GM18519 (cell line): ENCODE measurements around the gene VARS1.
"Not testable (repeated sequence)": the region's sequence is repeated elsewhere in the genome, so short reads cannot be mapped to it uniquely, and the experiment has no call there.

Source experiments
- ATAC-seq: cut with Tn5 transposase; IDR thresholded peaks from one replicate; pipeline ENCODE4 v1.9.1; 2021; ENCODE audit warnings: mild to moderate bottlenecking, moderate library complexity; ENCODE audit not compliant: unreplicated experiment, low FRiP score

Gene VARS1

DNA sequence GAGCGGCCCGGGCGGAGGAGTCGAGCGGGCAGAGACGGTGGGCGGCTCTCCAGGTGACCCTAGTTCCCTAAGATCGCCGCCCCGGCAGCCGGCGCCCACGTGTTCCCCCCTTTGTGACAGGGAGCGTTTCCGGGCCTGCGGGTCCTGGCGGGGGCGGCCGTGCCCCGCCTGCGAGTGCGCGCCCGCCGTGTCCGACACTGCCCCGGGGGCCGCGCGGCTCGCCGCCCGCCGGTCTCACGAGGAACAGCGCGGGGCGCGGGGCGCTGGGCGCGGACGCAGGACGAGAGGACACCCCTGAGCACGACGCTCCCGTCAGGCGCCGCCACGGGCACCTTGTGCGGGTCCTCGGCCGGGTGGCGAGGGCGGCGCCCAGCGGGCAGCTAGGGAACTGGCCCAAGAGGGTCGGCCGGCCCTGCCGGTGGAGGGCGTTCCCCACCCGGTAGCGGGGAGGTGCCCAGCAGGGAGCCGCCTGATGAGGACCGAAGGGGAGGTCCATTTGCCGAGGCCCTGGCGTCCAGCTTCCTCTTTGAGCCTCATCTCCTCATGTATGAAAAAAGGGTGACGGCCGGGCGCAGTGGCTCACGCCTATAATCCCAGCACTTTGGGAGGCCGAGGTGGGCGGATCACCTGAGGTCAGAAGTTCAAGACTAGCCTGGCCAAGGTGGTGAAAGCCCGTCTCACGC, at the start of gene VARS1:
TSS of gene VARS1 (minus strand) at position 137 of the 683 bp plus-strand sequence. CDS start 535 bp downstream, outside the sequence.
- ATAC-seq = peak; percentile 61

DNA sequence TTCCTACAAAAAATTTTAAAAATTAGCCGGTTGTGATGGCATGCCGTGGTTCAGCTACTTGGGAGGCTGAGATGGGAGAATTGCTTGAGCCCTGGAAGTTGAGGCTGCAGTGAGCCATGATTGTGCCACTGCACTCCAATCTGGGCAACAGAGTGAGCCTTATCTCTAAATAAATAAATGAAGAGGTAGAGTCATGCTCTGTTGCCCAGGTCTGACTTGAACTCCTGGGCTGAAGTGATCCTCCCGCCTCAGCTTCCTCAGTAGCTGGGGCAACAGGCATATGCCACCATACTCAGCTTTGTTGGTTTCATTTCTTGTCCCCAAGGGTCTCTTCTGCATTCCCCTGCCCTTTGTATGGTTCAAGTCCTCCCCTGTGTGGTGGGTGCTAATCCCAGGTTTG, 49.0 kb upstream of the VARS1 start:
- ATAC-seq = no peak

DNA sequence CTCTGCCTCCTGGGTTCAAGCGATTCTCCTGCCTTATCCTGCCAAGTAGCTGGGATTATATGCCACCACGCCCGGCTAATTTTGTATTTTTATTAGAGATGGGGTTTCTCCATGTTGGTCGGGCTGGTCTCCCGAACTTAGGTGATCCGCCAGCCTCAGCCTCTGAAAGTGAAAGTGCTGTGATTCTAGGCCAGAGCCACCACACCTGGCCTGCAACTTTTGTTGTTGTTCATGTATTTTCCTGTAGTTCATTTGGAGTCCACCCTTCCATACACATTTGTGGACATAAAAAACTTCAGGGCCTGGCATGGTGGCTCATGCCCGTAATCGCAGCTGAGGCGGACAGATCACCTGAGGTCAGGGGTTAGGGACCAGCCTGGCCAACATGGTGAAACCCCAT, 46.5 kb upstream of the VARS1 start:
- no peak for ATAC-seq

DNA sequence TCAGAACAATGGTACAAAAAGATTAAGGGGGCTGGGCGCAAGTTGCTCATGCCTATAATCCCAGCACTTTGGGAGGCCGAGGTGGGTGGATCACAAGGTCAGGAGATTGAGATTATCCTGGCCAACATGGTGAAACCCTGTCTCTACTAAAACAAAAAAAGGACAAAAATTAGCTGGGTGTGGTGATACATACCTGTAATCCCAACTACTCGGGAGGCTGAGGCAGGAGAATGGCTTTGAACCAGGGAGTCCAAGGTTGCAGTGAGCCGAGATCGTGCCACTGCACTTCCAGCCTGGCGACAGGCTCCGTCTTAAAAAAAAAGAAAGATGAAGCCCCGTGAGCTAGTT, 44.2 kb upstream of the VARS1 start:
- ATAC-seq = not testable (repeated sequence)

DNA sequence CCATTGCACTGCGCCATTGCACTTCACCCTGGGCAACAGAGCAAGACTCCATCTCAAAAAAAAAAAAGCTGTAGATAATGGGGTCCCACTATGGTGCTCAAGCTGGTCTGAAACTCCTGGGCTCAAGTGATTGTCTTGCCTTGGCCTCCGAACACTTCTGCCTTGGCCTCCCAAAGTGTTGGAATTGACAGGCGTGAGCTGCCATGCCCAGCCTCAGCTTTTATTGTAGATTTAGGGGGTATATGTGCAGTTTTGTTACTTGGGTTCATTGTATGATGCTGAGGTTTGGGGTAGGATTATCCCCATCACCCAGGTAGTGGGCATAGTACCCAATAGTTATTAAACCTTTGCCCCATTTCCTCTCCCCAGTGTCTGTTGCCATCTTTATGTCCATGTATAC, 43.4 kb upstream of the VARS1 start:
- ATAC-seq = no peak

DNA sequence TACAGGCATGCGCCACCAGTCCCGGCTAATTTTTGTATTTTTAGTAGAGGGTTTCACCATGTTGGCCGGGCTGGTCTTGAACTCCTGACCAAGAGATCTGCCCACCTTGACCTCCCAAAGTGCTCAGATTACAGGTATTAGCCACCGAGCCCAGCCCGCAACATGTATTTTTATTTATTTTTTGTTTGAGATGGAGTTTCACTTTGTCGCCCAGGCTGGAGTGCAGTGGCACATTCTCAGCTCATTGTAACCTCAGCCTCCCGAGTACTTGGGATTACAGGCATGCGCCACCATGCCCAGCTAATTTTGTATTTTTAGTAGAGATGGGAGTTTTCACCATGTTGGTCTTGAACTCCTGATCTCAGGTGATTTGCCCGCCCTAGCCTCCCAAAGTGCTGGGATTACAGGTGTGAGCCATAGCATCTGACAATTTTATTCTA, 42.6 kb upstream of the VARS1 start:
- not testable (repeated sequence) for ATAC-seq

DNA sequence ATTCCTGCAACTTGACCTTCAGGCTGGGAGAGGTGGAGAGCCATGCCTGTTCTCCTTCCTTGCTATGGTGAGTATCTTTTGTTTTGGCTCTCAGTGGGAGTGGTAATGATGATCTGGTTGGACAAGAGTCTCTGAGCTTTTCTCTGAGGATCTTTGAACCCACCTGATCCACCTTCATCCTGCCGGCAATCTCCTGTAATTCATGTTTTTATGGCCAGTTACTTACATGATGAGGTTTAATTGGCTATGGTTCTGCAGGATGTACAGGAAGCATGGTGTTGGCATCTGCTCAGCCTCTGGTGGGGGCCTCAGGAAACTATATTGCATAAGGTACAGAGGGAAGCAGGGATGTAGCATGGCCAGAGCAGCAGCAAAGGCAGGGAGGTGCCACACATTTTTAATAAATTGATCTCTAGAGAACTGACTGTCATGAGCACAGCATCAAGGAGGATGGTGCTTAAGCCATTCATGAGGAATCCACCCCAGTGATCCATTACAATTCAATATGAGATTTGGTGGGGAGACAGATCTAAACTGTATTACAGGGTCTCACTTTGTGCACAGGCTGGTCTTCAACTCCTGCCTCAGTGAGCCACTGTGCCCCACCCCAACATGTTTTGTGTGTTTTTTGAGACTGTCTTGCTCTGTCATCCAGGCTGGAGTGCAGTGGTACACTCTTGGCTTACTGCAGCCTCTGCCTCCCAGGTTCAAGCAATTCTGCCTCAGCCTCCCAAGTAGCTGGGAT, 42.0 kb upstream of the VARS1 start:
- no peak for ATAC-seq

DNA sequence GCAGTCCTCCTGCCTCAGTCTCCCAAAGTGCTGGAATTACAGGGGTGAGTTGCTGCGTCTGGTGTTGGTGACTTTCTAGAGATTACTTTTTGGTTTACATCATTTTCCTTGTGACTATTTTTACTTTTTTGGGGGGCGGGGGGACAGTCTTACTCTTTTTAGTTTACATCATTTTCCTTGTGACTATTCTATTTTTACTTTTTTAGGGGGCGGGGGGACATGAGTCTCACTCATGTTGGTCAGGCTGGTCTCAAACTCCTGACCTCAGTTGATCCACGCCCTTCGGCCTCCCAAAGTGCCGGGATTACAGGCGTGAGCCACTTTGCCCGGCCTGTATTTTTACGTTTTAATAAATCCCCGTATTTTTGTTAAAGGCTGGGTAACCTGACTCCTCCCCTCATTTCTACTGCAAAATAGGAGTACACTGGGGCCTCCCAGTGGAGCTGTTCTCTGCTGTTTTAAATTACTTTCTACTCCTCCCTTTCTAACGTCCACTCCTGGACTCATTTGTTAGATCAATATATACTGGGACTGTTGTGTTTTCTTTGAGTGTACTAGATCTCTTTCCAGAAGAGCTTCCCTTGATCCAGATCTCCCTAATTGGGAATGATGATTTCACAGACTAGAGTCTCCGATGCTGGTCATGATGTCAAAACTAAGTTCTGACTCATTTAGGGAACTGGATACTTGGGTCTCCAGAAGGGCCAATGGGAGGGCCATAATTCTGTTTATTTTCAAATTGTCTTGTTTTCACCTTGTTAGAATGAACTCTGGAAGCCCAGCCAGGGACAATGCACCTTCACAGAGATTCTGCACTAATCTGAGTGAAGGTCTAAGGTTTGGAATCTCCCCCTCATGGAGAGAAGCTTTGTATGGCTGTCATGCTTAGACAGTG, 41.2 kb upstream of the VARS1 start:
- ATAC-seq = no peak

DNA sequence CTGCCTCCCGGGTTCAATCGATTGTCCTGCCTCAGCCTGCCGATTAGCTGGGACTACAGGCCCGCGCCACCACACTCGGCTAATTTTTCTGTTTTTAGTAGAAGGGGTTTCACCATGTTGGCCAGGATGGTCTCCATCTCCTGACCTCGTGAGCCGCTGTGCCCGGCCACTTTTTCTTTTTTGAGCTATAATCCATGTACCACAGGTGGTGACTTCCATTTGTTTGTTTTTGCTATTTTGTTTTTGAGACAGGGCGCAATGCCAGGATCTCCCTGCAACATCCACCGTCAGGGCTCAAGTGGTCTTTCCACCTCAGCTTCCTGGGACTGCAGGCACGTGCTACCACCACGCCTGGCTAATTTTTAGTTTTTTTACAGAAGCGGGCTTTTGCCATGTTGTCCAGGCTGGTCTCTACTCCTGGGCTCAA, 40.5 kb upstream of the VARS1 start:
- ATAC-seq = no peak

DNA sequence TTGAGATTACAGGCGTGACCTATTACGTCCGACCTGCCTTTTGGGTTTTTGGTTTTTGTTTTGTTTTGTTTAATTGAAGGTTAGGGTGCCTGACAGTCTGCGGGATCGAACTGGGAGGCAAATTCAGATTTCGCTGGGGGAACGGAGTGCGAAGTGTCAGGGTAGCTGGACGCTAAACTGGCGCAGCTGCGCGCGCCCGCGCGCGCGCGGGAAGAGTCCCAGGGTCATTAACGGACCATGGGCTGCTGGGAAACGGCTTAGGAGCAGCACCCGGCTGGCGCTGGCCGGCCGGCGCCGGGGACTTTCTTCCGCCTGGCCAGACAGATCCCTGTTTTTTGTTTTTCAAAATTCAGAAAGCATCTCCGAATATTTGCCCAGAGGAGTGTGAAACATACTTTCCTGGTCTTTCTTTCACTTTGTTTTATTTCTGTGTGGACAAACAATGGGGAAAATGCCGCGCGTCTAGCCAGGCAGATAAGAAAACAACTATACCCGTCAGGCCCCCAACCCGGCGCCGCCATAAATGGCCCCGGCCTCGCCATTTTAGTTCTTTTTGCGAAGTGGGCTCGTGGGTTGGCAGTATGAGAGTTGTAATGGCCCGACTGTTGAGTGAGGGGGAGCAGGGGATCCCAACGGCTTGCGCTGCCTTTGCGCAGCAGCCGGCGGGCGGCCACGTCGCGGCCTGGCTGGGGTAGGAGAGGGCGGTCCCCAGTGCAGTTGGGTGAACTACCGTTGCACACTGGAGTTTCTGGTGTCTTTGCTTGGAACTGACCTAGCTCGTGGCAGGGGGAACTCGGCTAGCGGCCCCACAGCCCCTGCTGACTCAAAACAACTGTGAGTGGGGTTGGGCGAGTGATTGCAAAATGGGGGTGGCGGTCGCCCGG, 39.1 kb upstream of the VARS1 start:
- no peak for ATAC-seq

DNA sequence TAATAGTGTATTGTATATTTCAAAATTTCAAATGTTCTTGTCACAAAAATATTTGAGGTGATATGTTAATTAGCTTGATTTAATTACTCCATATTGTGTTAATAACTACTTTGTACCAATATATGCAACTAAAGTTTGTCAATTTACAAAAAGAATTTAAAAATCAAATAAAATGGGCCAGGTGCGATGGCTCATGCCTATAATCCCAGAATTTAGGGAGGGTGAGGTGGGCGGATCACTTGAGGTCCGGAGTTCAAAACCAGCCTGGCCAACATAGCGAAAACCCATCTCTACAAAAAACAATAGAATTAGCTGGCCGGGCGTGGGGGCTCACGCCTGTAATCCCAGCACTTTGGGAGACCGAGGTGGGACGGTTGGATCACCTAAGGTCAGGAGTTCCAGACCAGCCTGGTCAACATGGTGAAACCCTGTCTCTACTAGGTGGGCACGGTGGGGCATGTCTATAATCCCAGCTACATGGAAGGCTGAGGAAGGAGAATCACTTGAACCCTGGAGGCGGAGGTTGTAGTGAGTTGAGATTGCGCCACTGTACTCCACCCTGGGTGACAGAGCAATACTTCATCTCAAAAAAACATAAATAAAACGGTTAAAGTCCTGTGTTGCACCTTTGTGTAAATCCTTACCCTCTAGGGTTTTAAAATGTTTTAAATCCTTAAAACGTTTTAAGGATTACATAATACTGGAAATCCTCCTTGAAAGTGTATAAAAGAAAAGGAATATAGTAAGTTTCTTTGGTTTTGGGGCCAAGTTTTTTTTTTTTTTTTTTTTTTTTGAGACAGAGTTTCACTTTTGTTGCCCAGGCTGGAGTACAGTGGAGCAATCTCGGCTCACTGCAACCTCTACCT, 36.0 kb upstream of the VARS1 start:
- no peak for ATAC-seq

DNA sequence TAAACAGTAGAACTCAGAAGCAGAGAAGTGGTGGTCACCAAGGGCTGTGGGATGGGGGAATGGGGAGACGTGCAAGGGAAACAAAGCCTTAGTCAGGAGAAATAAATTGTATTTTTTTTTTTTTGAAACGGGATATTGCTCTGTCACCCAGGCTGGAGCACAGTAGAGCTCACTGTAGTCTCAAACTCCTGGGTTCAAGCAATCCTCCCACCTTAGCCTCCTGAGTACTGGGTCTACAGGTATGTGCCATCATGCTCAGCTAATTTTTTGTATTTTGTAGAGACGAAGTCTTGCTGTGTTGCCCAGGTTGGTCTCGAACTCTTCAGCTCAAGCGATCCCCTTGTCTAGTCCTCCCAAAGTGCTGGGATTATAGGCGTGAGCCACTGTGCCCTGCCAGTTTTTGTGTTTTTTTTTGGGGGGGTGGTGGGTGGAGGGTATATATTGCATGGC, 35.4 kb upstream of the VARS1 start:
- no peak for ATAC-seq

DNA sequence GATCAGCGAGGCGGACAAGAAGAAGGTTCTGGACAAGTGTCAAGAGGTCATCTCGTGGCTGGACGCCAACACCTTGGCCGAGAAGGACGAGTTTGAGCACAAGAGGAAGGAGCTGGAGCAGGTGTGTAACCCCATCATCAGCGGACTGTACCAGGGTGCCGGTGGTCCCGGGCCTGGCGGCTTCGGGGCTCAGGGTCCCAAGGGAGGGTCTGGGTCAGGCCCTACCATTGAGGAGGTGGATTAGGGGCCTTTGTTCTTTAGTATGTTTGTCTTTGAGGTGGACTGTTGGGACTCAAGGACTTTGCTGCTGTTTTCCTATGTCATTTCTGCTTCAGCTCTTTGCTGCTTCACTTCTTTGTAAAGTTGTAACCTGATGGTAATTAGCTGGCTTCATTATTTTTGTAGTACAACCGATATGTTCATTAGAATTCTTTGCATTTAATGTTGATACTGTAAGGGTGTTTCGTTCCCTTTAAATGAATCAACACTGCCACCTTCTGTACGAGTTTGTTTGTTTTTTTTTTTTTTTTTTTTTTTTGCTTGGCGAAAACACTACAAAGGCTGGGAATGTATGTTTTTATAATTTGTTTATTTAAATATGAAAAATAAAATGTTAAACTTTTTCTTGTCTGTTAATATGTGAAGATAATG, 34.2 kb upstream of the VARS1 start:
- ATAC-seq = no peak

DNA sequence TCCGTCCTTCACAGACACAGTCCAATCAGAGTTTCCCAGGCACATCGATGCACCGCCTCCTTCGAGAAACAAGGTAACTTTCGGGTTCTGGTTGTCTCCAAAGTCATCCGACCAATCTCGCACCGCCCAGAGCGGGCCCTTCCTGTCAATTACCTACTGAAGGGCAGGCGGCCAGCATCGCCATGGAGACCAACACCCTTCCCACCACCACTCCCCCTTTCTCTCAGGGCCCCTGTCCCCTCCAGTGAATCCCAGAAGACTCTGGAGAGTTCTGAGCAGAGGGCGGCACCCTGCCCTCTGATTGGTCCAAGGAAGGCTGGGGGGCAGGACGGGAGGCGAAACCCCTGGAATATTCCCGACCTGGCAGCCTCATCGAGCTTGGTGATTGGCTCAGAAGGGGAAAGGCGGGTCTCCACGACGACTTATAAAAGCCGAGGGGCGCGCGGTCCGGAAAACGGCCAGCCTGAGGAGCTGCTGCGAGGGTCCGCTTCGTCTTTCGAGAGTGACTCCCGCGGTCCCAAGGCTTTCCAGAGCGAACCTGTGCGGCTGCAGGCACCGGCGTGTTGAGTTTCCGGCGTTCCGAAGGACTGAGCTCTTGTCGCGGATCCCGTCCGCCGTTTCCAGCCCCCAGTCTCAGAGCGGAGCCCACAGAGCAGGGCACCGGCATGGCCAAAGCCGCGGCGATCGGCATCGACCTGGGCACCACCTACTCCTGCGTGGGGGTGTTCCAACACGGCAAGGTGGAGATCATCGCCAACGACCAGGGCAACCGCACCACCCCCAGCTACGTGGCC, 31.9 kb upstream of the VARS1 start, which contains the start of gene HSPA1B:
TSS of gene HSPA1B (plus strand) at position 453 of the 794 bp plus-strand sequence. CDS start at position 666, 213 bp downstream.
- peak; percentile 46 for ATAC-seq

DNA sequence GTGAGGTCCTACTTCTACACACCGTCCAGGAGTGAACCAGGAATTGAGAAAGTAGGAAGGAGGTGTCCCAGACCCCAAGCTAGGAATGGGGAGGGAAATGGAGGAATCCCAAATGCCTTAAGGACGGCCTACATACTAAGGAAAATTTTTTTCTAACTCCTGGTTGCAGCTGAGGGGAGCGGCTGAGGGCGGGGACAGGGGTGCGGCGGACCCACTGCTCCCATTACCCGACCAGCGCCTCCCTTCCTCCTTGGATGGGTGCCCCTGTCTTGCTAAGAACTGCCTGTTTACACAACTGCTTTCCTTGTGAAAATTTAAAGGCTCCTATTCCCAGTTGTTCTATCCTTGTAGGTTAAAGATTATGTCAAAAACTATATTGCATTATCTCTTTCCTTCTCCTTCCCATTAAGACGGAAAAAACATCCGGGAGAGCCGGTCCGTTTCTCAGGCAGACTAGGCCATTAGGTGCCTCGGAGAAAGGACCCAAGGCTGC, 31.3 kb upstream of the VARS1 start:
- ATAC-seq = no peak

DNA sequence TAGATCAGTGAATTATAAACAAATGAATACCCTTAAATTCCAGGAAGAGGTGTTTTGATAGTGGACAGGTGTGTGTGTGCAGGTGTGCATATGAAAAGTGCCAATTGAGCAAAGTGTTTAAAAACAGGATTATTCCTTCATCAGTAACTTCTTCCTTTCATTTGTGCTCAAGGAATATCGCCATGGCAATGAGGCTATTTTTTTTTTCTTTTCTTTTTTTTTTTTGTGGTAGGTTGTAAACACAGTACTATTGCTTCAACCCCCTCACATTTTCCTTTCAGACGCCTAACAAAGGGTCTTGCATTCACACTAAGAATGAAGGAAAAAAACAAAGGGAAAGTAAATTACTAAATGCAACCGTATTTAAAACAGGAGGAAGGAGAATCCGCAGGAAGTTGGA, 30.0 kb upstream of the VARS1 start:
- no peak for ATAC-seq

DNA sequence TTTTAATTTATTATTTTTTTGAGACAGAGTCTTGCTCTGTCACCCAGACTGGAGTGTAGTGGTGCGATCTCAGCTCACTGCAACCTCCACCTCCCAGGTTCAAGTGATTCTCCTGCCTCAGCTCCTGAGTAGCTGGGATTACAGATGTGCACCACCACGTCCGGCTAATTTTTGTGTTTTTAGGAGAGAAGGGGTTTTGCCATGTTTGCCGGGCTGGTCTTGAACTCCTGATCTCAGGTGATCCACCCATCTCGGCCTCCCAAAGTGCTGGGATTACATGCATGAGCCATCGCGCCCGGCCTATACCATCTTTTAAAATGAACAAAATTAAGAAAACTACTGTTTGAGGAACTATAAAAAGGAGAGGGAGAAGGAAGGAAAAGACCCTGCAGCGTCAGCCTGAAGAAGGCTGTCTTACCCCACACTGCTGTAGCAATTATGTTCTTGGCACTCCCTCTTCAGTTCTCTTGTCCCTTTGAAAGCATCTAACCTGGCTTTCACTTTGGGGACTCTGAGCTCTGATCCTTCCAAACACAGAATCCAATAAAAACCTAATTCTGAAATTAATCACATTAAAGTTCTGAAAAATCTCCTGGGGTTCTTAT, 28.1 kb upstream of the VARS1 start:
- not testable (repeated sequence) for ATAC-seq
